Parathyroid adenoma (tissue), 2 donors: ENCODE measurements around the gene ANO4.

Source experiments
- H2AFZ ChIP-seq: fragments of 300-600 bp; sonication (generic); one replicate; pipeline ENCODE4 v1.7.0; 2017; ENCODE audit warnings: antibody characterized with exemption, mild to moderate bottlenecking
- H3K27ac ChIP-seq: fragments of 300-600 bp; sonication (generic); one replicate; pipeline ENCODE4 v1.7.0; 2017
- H3K27me3 ChIP-seq: fragments of 300-600 bp; sonication (generic); one replicate; pipeline ENCODE4 v1.7.0; 2017; ENCODE audit warnings: low read length; ENCODE audit not compliant: control insufficient read depth, insufficient read depth
- H3K36me3 ChIP-seq: fragments of 300-600 bp; sonication (generic); one replicate; pipeline ENCODE4 v1.7.0; 2017; ENCODE audit warnings: low read length; ENCODE audit not compliant: control insufficient read depth, insufficient read depth
- H3K4me1 ChIP-seq: fragments of 300-600 bp; sonication (generic); one replicate; pipeline ENCODE4 v1.7.0; 2017; ENCODE audit warnings: control low read depth
- H3K4me2 ChIP-seq: fragments of 300-600 bp; sonication (generic); one replicate; pipeline ENCODE4 v1.7.0; 2017; ENCODE audit warnings: low read length
- H3K4me3 ChIP-seq: fragments of 300-600 bp; sonication (generic); one replicate; pipeline ENCODE4 v1.7.0; 2017; ENCODE audit warnings: low read depth, low read length
- H3K79me2 ChIP-seq: fragments of 300-600 bp; sonication (generic); one replicate; pipeline ENCODE4 v1.7.0; 2017; ENCODE audit warnings: control low read depth
- H3K9ac ChIP-seq: fragments of 300-600 bp; sonication (generic); one replicate; pipeline ENCODE4 v1.7.0; 2017; ENCODE audit warnings: mild to moderate bottlenecking
- H3K9me3 ChIP-seq: fragments of 300-600 bp; sonication (generic); one replicate; pipeline ENCODE4 v1.7.0; 2017; ENCODE audit warnings: low read length; ENCODE audit not compliant: control insufficient read depth
- TF ChIP-seq, protein P1 (sequence below): fragments of 300-600 bp; sonication (generic); IDR thresholded peaks from one replicate; pipeline ENCODE4 v1.7.0; 2017; ENCODE audit warnings: antibody characterized with exemption, mild to moderate bottlenecking
- donor health status: primary hyperparathyroidism.

Gene ANO4

DNA sequence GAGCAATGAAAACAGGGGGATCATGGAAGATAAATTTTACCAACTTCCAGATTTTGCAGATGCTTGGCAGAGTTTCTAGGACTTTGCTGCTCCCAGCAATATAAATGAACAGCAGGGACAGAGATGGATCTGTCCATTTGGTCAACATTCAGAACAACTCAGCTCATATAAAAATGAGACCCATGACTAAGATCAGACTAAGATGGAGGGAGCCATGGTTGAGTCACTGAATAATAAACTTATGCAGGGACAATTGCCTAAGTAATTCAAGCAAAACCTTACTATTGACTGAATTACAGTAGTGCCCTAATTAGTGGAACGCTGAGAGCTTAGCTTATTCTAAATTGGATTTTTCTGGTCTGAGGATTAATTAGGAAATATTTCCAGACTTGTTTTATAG lies 210.3 kb downstream of the ANO4 start:
- H3K4me3 ChIP-seq: no peak overlapping the region
- no peaks in the 10 kb centered on the region for H3K36me3 ChIP-seq

DNA sequence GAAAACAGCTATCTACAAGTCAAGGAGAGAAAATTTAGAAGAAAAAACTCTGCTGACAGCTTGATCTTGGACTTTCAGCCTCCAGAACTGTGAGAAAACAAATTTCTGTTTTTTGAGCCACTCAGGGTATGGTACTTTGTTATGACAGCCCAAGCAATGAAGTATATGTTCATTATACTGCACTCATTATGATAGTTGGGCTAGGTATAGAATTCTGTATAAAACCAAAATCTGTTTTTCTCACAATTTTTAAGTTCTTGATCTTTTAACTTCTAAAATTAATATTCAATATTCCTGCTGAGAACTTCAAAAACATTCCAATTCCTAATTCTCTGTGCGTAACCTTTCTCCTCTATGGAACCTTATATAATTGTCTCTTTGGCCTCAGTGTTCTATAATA lies 214.7 kb downstream of the ANO4 start:
- H3K9ac ChIP-seq: no peak overlapping the region
- no peaks in the 10 kb centered on the region for H3K27me3 ChIP-seq
- H3K4me1 ChIP-seq: no peaks in the 10 kb centered on the region
- H2AFZ ChIP-seq: no peak overlapping the region
- no peak overlapping the region for H3K27ac ChIP-seq
- H3K79me2 ChIP-seq: no peaks in the 10 kb centered on the region
- H3K4me2 ChIP-seq: no peak overlapping the region
- TF ChIP-seq, protein P1, sequence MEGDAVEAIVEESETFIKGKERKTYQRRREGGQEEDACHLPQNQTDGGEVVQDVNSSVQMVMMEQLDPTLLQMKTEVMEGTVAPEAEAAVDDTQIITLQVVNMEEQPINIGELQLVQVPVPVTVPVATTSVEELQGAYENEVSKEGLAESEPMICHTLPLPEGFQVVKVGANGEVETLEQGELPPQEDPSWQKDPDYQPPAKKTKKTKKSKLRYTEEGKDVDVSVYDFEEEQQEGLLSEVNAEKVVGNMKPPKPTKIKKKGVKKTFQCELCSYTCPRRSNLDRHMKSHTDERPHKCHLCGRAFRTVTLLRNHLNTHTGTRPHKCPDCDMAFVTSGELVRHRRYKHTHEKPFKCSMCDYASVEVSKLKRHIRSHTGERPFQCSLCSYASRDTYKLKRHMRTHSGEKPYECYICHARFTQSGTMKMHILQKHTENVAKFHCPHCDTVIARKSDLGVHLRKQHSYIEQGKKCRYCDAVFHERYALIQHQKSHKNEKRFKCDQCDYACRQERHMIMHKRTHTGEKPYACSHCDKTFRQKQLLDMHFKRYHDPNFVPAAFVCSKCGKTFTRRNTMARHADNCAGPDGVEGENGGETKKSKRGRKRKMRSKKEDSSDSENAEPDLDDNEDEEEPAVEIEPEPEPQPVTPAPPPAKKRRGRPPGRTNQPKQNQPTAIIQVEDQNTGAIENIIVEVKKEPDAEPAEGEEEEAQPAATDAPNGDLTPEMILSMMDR: no peak
- no peak overlapping the region for H3K4me3 ChIP-seq
- H3K9me3 ChIP-seq: no peaks in the 10 kb centered on the region
- H3K36me3 ChIP-seq: no peaks in the 10 kb centered on the region

More for the DNA sequence above, 210.3 kb downstream of the ANO4 start:
- H3K9ac ChIP-seq: no peak overlapping the region
- H2AFZ ChIP-seq: no peak overlapping the region
- TF ChIP-seq, protein P1: no peak
- no peak overlapping the region for H3K4me2 ChIP-seq
- no peaks in the 10 kb centered on the region for H3K79me2 ChIP-seq
- H3K9me3 ChIP-seq: no peaks in the 10 kb centered on the region
- H3K27ac ChIP-seq: no peak overlapping the region
- no peaks in the 10 kb centered on the region for H3K4me1 ChIP-seq
- no peaks in the 10 kb centered on the region for H3K27me3 ChIP-seq

GRCh38 chr12:101010896-101011295 lies 216.3 kb downstream of the ANO4 start:
- no peak overlapping the region for H3K27ac ChIP-seq

DNA sequence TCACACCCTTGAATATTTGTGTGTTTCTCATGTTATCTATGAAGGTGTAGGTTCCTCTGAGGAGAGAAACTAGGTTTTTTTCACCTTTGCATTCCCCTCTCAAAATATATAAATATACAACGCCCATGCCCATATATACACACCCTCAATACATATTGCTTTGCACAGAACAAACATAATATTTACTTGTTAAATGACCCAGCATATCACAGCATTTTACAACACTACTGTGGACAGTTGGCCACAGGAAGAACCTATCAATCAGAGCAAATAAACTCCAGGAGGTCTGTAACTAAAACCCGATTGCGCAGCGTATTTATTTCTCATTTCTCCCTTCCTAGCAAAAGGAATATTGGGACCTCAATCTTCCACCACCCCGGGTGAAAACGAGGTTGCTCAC lies 219.4 kb downstream of the ANO4 start:
- no peaks in the 10 kb centered on the region for H3K36me3 ChIP-seq
- H3K9ac ChIP-seq: no peak overlapping the region
- no peak overlapping the region for H3K4me3 ChIP-seq
- H3K27ac ChIP-seq: no peak overlapping the region
- H3K9me3 ChIP-seq: no peaks in the 10 kb centered on the region
- no peaks in the 10 kb centered on the region for H3K4me1 ChIP-seq
- H2AFZ ChIP-seq: no peak overlapping the region
- TF ChIP-seq, protein P1: no peak
- H3K79me2 ChIP-seq: no peaks in the 10 kb centered on the region
- no peak overlapping the region for H3K4me2 ChIP-seq
- H3K27me3 ChIP-seq: no peaks in the 10 kb centered on the region

More at GRCh38 chr12:101010896-101011295, 216.3 kb downstream of the ANO4 start:
- Histone ChIP-seq H3K4me2 (no peak overlapping the region), H3K9ac (no peak overlapping the region), H3K4me1 (no peaks in the 10 kb centered on the region), H3K79me2 (no peaks in the 10 kb centered on the region), H3K36me3 (no peaks in the 10 kb centered on the region), H3K4me3 (no peak overlapping the region), H2AFZ (no peak overlapping the region), H3K9me3 (no peaks in the 10 kb centered on the region), H3K27me3 (no peaks in the 10 kb centered on the region)
- TF ChIP-seq, protein P1: no peak

- Histone ChIP-seq H3K4me3 (no peak overlapping the region), H3K27me3 (no peaks in the 10 kb centered on the region), H3K9ac (no peak overlapping the region), H3K27ac (no peak overlapping the region), H3K9me3 (no peaks in the 10 kb centered on the region), H3K4me2 (no peak overlapping the region), H3K79me2 (no peaks in the 10 kb centered on the region), H3K4me1 (no peaks in the 10 kb centered on the region), H3K36me3 (no peaks in the 10 kb centered on the region), H2AFZ (no peak overlapping the region)
- TF ChIP-seq, protein P1: no peak
Observed at GRCh38 chr12:101015044-101015443, 220.5 kb downstream of the ANO4 start.
